ENCODE measurements around the gene P2RY14.

DNA sequence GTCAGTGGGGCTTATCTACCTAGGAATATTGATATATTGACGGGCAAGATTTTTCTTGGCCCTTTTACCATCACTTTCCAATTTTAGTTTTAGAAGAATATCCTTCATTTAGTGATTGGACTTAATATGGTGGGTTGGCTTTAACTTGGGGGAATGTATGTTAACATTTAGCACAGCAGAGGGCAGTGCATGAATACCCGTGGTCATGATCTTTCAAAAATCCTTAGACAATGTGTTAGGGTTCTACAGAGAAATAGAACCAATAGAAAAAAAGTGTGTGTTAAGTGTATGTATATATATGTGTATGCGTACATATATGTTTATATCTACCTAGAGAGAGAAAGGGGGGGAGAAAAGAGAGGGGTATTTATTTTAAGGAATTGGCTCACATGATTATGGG lies 112.2 kb downstream of the P2RY14 start:
- TF ChIP-seq, protein P1, sequence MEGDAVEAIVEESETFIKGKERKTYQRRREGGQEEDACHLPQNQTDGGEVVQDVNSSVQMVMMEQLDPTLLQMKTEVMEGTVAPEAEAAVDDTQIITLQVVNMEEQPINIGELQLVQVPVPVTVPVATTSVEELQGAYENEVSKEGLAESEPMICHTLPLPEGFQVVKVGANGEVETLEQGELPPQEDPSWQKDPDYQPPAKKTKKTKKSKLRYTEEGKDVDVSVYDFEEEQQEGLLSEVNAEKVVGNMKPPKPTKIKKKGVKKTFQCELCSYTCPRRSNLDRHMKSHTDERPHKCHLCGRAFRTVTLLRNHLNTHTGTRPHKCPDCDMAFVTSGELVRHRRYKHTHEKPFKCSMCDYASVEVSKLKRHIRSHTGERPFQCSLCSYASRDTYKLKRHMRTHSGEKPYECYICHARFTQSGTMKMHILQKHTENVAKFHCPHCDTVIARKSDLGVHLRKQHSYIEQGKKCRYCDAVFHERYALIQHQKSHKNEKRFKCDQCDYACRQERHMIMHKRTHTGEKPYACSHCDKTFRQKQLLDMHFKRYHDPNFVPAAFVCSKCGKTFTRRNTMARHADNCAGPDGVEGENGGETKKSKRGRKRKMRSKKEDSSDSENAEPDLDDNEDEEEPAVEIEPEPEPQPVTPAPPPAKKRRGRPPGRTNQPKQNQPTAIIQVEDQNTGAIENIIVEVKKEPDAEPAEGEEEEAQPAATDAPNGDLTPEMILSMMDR (conservative IDR thresholded peaks at IDR 0.05) = peak; percentile 33
- no peak for TF ChIP-seq ZFX (IDR thresholded peaks at IDR 0.05)

Data from C4-2B (cell line).